ENCODE results near the gene MLLT11. TPM values are rescaled to one million over a fixed set of nuclear protein-coding genes. Genes with fewer than 3 reads are reported as not detected.

MLLT11 gene
- total and polyA plus RNA-seq, 5 donors from 2014 or later = 3.1 to 4.4 (median 4.2) TPM

- Mint-ChIP-seq H3K4me3 (no peak overlapping the region), H3K27ac (peak overlapping the region; percentile 9 to 96 (median 82)), H3K9me3 (no peaks in the 10 kb centered on the region), H3K27me3 (no peaks in the 10 kb centered on the region), H3K36me3 (peaks cover 32% of the 10 kb centered on the region), H3K4me1 (peaks cover 8 to 14% (median 12%) of the 10 kb centered on the region in 4 donors)
- Histone ChIP-seq H3K4me1 (ENCODE audit: control insufficient read depth, insufficient read depth, low read length, poor library complexity, severe bottlenecking) (no peaks in the 10 kb centered on the region), H3K36me3 (ENCODE audit: control insufficient read depth, insufficient read depth, low read length) (peaks cover 30% of the 10 kb centered on the region), H3K9me3 (ENCODE audit: control insufficient read depth in 2 of 2, low read length in 2 of 2) (no peaks in the 10 kb centered on the region), H3K27ac (ENCODE audit: insufficient read depth, low read length, poor library complexity, severe bottlenecking) (no peak overlapping the region), H3K27me3 (ENCODE audit: control insufficient read depth, insufficient read depth, low read length) (no peaks in the 10 kb centered on the region), H3K4me3 (ENCODE audit: low read depth, low read length) (no peak overlapping the region)
- no peak for ATAC-seq (ENCODE audit: low read depth in 2 of 2)
- no peak for DNase-seq
Measured at GRCh38 chr1:151035167-151035566, 25.0 kb upstream of the MLLT11 start.

GRCh38 chr1:151036356-151036755 is 23.8 kb upstream of the MLLT11 start, which contains the start of gene BNIPL:
Gene BNIPL (plus strand): TSS chr1:151036586. CDS start chr1:151036726, 140 bp downstream.
- H3K4me1 ChIP-seq (ENCODE audit: control insufficient read depth, insufficient read depth, low read length, poor library complexity, severe bottlenecking) = no peaks in the 10 kb centered on the region
- peaks cover 8 to 15% (median 13%) of the 10 kb centered on the region in 4 donors for H3K4me1 Mint-ChIP-seq
- no peak within 1 kb of the TSS for H3K4me3 Mint-ChIP-seq
- H3K36me3 ChIP-seq (ENCODE audit: control insufficient read depth, insufficient read depth, low read length) = peaks cover 22% of the 10 kb centered on the region
- ATAC-seq (ENCODE audit: low read depth in 2 of 2) (no peak), DNase-seq (no peak)
- no peaks in the 10 kb centered on the region for H3K27me3 Mint-ChIP-seq
- H3K27me3 ChIP-seq (ENCODE audit: control insufficient read depth, insufficient read depth, low read length) = no peaks in the 10 kb centered on the region
- peaks cover 32% of the 10 kb centered on the region for H3K36me3 Mint-ChIP-seq
- no peak within 1 kb of the TSS for H3K27ac ChIP-seq (ENCODE audit: insufficient read depth, low read length, poor library complexity, severe bottlenecking)
- H3K27ac Mint-ChIP-seq = peak within 1 kb of the TSS; percentile 34 to 82 (median 76)
- H3K9me3 ChIP-seq (ENCODE audit: control insufficient read depth in 2 of 2, low read length in 2 of 2) = no peaks in the 10 kb centered on the region
- H3K4me3 ChIP-seq (ENCODE audit: low read depth, low read length) = no peak within 1 kb of the TSS
- H3K9me3 Mint-ChIP-seq = no peaks in the 10 kb centered on the region

- DNase-seq = no peak
- Mint-ChIP-seq H3K4me3 (no peak overlapping the region), H3K27ac (peak overlapping the region in 2 of 3 donors; percentile 34 to 82), H3K9me3 (no peaks in the 10 kb centered on the region), H3K36me3 (peaks cover 28% of the 10 kb centered on the region), H3K4me1 (peaks cover 8 to 15% (median 13%) of the 10 kb centered on the region in 4 donors), H3K27me3 (no peaks in the 10 kb centered on the region)
- Histone ChIP-seq H3K4me3 (ENCODE audit: low read depth, low read length) (no peak overlapping the region), H3K4me1 (ENCODE audit: control insufficient read depth, insufficient read depth, low read length, poor library complexity, severe bottlenecking) (no peaks in the 10 kb centered on the region), H3K27ac (ENCODE audit: insufficient read depth, low read length, poor library complexity, severe bottlenecking) (no peak overlapping the region), H3K9me3 (ENCODE audit: control insufficient read depth in 2 of 2, low read length in 2 of 2) (no peaks in the 10 kb centered on the region), H3K27me3 (ENCODE audit: control insufficient read depth, insufficient read depth, low read length) (no peaks in the 10 kb centered on the region), H3K36me3 (ENCODE audit: control insufficient read depth, insufficient read depth, low read length) (peaks cover 17% of the 10 kb centered on the region)
- ATAC-seq (ENCODE audit: low read depth in 2 of 2) = no peak
Measured at GRCh38 chr1:151037032-151037431, 23.2 kb upstream of the MLLT11 start.

- Mint-ChIP-seq H3K36me3 (peaks cover 19% of the 10 kb centered on the region), H3K27me3 (no peaks in the 10 kb centered on the region), H3K27ac (peak overlapping the region in 1 of 3 donors; percentile 11), H3K9me3 (no peaks in the 10 kb centered on the region), H3K4me1 (peaks cover 15 to 32% (median 21%) of the 10 kb centered on the region in 4 donors), H3K4me3 (peak overlapping the region in 1 of 4 donors; percentile 24)
- no peak for DNase-seq
- Histone ChIP-seq H3K4me3 (ENCODE audit: low read depth, low read length) (no peak overlapping the region), H3K36me3 (ENCODE audit: control insufficient read depth, insufficient read depth, low read length) (peaks cover 8% of the 10 kb centered on the region), H3K4me1 (ENCODE audit: control insufficient read depth, insufficient read depth, low read length, poor library complexity, severe bottlenecking) (no peaks in the 10 kb centered on the region), H3K27ac (ENCODE audit: insufficient read depth, low read length, poor library complexity, severe bottlenecking) (no peak overlapping the region), H3K9me3 (ENCODE audit: control insufficient read depth in 2 of 2, low read length in 2 of 2) (no peaks in the 10 kb centered on the region), H3K27me3 (ENCODE audit: control insufficient read depth, insufficient read depth, low read length) (no peaks in the 10 kb centered on the region)
- no peak for ATAC-seq (ENCODE audit: low read depth in 2 of 2)
Measured at GRCh38 chr1:151039521-151039920, 20.7 kb upstream of the MLLT11 start.

- ATAC-seq (ENCODE audit: low read depth in 2 of 2) (no peak), DNase-seq (peak in 1 of 3 donors; percentile 33)
- Mint-ChIP-seq H3K9me3 (no peaks in the 10 kb centered on the region), H3K4me1 (peaks cover 22 to 48% (median 30%) of the 10 kb centered on the region in 4 donors), H3K27me3 (no peaks in the 10 kb centered on the region), H3K36me3 (peaks cover 8% of the 10 kb centered on the region), H3K27ac (peak overlapping the region; percentile 52 to 91 (median 55)), H3K4me3 (peak overlapping the region in 2 of 4 donors; percentile 38 to 78)
- Histone ChIP-seq H3K4me3 (ENCODE audit: low read depth, low read length) (no peak overlapping the region), H3K4me1 (ENCODE audit: control insufficient read depth, insufficient read depth, low read length, poor library complexity, severe bottlenecking) (peaks cover 19% of the 10 kb centered on the region), H3K27ac (ENCODE audit: insufficient read depth, low read length, poor library complexity, severe bottlenecking) (no peak overlapping the region), H3K27me3 (ENCODE audit: control insufficient read depth, insufficient read depth, low read length) (no peaks in the 10 kb centered on the region), H3K36me3 (ENCODE audit: control insufficient read depth, insufficient read depth, low read length) (no peaks in the 10 kb centered on the region), H3K9me3 (ENCODE audit: control insufficient read depth in 2 of 2, low read length in 2 of 2) (no peaks in the 10 kb centered on the region)
Measured at GRCh38 chr1:151043163-151043562, 17.0 kb upstream of the MLLT11 start.

GRCh38 chr1:151047591-151047924 is 12.6 kb upstream of the MLLT11 start, which contains the start of gene C1orf56:
Gene C1orf56 (plus strand): TSS chr1:151047751. CDS start chr1:151047848, 97 bp downstream.
- Mint-ChIP-seq H3K36me3 (peaks cover 10% of the 10 kb centered on the region), H3K27me3 (no peaks in the 10 kb centered on the region), H3K4me1 (peaks cover 28 to 82% (median 52%) of the 10 kb centered on the region in 4 donors), H3K4me3 (peak within 1 kb of the TSS; percentile 89 to 97 (median 93)), H3K9me3 (peaks cover 0 to 2% (median 0%) of the 10 kb centered on the region in 7 donors), H3K27ac (peak within 1 kb of the TSS; percentile 91 to 93 (median 91))
- no peaks in the 10 kb centered on the region for H3K9me3 ChIP-seq (ENCODE audit: control insufficient read depth in 2 of 2, low read length in 2 of 2)
- no peaks in the 10 kb centered on the region for H3K27me3 ChIP-seq (ENCODE audit: control insufficient read depth, insufficient read depth, low read length)
- peak within 1 kb of the TSS; percentile 89 for H3K4me3 ChIP-seq (ENCODE audit: low read depth, low read length)
- peaks cover 14% of the 10 kb centered on the region for H3K36me3 ChIP-seq (ENCODE audit: control insufficient read depth, insufficient read depth, low read length)
- DNase-seq (peak; percentile 50 to 77 (median 60)), ATAC-seq (ENCODE audit: low read depth in 2 of 2) (peak; percentile 63 to 66)
- H3K4me1 ChIP-seq (ENCODE audit: control insufficient read depth, insufficient read depth, low read length, poor library complexity, severe bottlenecking) = peaks cover 50% of the 10 kb centered on the region
- peak within 1 kb of the TSS; percentile 84 for H3K27ac ChIP-seq (ENCODE audit: insufficient read depth, low read length, poor library complexity, severe bottlenecking)

- H3K9me3 Mint-ChIP-seq = peaks cover 0 to 2% (median 0%) of the 10 kb centered on the region in 7 donors
- peak overlapping the region; percentile 89 for H3K4me3 ChIP-seq (ENCODE audit: low read depth, low read length)
- peaks cover 28 to 82% (median 52%) of the 10 kb centered on the region in 4 donors for H3K4me1 Mint-ChIP-seq
- peak overlapping the region; percentile 84 for H3K27ac ChIP-seq (ENCODE audit: insufficient read depth, low read length, poor library complexity, severe bottlenecking)
- H3K4me3 Mint-ChIP-seq = peak overlapping the region; percentile 89 to 97 (median 93)
- DNase-seq = peak; percentile 37 to 75 (median 60)
- H3K27me3 Mint-ChIP-seq = no peaks in the 10 kb centered on the region
- H3K27ac Mint-ChIP-seq = peak overlapping the region; percentile 91 to 93 (median 91)
- no peaks in the 10 kb centered on the region for H3K27me3 ChIP-seq (ENCODE audit: control insufficient read depth, insufficient read depth, low read length)
- H3K9me3 ChIP-seq (ENCODE audit: control insufficient read depth in 2 of 2, low read length in 2 of 2) = no peaks in the 10 kb centered on the region
- H3K36me3 Mint-ChIP-seq = peaks cover 10% of the 10 kb centered on the region
- H3K36me3 ChIP-seq (ENCODE audit: control insufficient read depth, insufficient read depth, low read length) = peaks cover 19% of the 10 kb centered on the region
- peaks cover 55% of the 10 kb centered on the region for H3K4me1 ChIP-seq (ENCODE audit: control insufficient read depth, insufficient read depth, low read length, poor library complexity, severe bottlenecking)
- peak; percentile 65 to 66 for ATAC-seq (ENCODE audit: low read depth in 2 of 2)
Measured at GRCh38 chr1:151047925-151048644, 12.1 kb upstream of the MLLT11 start.

Measured in CD4-positive, CD25-positive, alpha-beta regulatory T cell (primary cell).